ENCODE measurements around the gene PSMB5. TPM values are rescaled to one million over a fixed set of nuclear protein-coding genes. Genes with fewer than 3 reads are reported as not detected.

Gene PSMB5
- total and polyA plus RNA-seq, 4 experiments from 2014 or later = 31.4 to 56.6 (median 43.3) TPM

GRCh38 chr14:22981876-22982476, 52.7 kb downstream of the PSMB5 start:
- Mint-ChIP-seq H3K27ac (peak overlapping the region in 2 of 7 donors; percentile 34 to 52), H3K27me3 (no peaks in the 10 kb centered on the region), H3K9me3 (no peaks in the 10 kb centered on the region), H3K4me1 (peaks cover 3 to 14% (median 6%) of the 10 kb centered on the region in 4 donors), H3K4me3 (peak overlapping the region in 4 of 8 donors; percentile 79 to 83 (median 82)), H3K36me3 (peaks cover 0 to 2% of the 10 kb centered on the region in 2 donors)
- ChIA-PET CTCF (ENCODE audit: partially characterized antibody) (interaction anchor here (1.0 to 38.6 kb wide), 15 partner anchors 11 to 411 kb away, joined by 3 to 1070 read pairs (median 4); partner anchors contain the start of genes CDH24, HAUS4, PRMT5 and REM2), POLR2A (ENCODE audit: partially characterized antibody) (interaction anchor here (0.6 to 4.1 kb wide), 18 partner anchors 8 to 425 kb away, joined by 3 to 30 read pairs (median 5); partner anchors contain the start of genes ACIN1, C14orf119, DAD1 and HAUS4)
- Histone ChIP-seq H3K9me3 (ENCODE audit: control insufficient read depth in 1 of 2, low read length in 2 of 2) (no peaks in the 10 kb centered on the region), H3K4me1 (ENCODE audit: insufficient read depth, low read length) (peaks cover 19% of the 10 kb centered on the region), H3K27ac (ENCODE audit: low read depth, low read length) (peak overlapping the region; percentile 11), H3K27me3 (ENCODE audit: insufficient read depth, low read length) (no peaks in the 10 kb centered on the region), H3K4me3 (ENCODE audit: low read length in 2 of 2) (peak overlapping the region; percentile 40 to 76), H3K36me3 (ENCODE audit: insufficient read depth, low read length) (no peaks in the 10 kb centered on the region)
- intact Hi-C loops (cut with micrococcal nuclease) = loop anchor here (5.0 kb wide), 1 partner anchor 110 kb away; the partner anchor contains the start of gene LRP10
- DNase-seq = peak in 3 of 5 donors; percentile 9 to 13 (median 10)

- H3K27me3 ChIP-seq (ENCODE audit: insufficient read depth, low read length) = no peaks in the 10 kb centered on the region
- peak overlapping the region in 1 of 2 donors; percentile 76 for H3K4me3 ChIP-seq (ENCODE audit: low read length in 2 of 2)
- ChIA-PET POLR2A (ENCODE audit: partially characterized antibody) (interaction anchor here (0.9 to 4.1 kb wide), 13 partner anchors 8 to 425 kb away, joined by 3 to 30 read pairs (median 5); partner anchors contain the start of genes ACIN1, C14orf119, DAD1 and HAUS4), CTCF (ENCODE audit: partially characterized antibody) (interaction anchor here (1.0 to 38.6 kb wide), 7 partner anchors 12 to 411 kb away, joined by 3 to 1070 read pairs (median 14); partner anchors contain the start of genes CDH24, HAUS4 and PRMT5)
- peak in 4 of 5 donors; percentile 15 to 34 (median 22) for DNase-seq
- Mint-ChIP-seq H3K27ac (peak overlapping the region in 2 of 7 donors; percentile 21 to 48), H3K36me3 (no peaks in the 10 kb centered on the region), H3K4me1 (peaks cover 3 to 10% (median 6%) of the 10 kb centered on the region in 4 donors), H3K9me3 (no peaks in the 10 kb centered on the region), H3K27me3 (no peaks in the 10 kb centered on the region), H3K4me3 (peak overlapping the region; percentile 51 to 82 (median 64))
- no peaks in the 10 kb centered on the region for H3K9me3 ChIP-seq (ENCODE audit: control insufficient read depth in 1 of 2, low read length in 2 of 2)
- peaks cover 19% of the 10 kb centered on the region for H3K4me1 ChIP-seq (ENCODE audit: insufficient read depth, low read length)
- H3K36me3 ChIP-seq (ENCODE audit: insufficient read depth, low read length) = no peaks in the 10 kb centered on the region
- intact Hi-C loops (cut with micrococcal nuclease) = loop anchor here (5.0 kb wide), 1 partner anchor 109 kb away; the partner anchor contains the start of gene LRP10
- no peak overlapping the region for H3K27ac ChIP-seq (ENCODE audit: low read depth, low read length)
Measured at GRCh38 chr14:22981090-22981875, 53.4 kb downstream of the PSMB5 start.

- H3K4me3 Mint-ChIP-seq = peak overlapping the region; percentile 60 to 82 (median 76)
Measured at GRCh38 chr14:22980672-22981089, 54.0 kb downstream of the PSMB5 start.

GRCh38 chr14:22979748-22980392, 54.8 kb downstream of the PSMB5 start:
- Histone ChIP-seq H3K27me3 (ENCODE audit: insufficient read depth, low read length) (no peaks in the 10 kb centered on the region), H3K27ac (ENCODE audit: low read depth, low read length) (peak overlapping the region; percentile 12), H3K9me3 (ENCODE audit: control insufficient read depth in 1 of 2, low read length in 2 of 2) (no peaks in the 10 kb centered on the region), H3K36me3 (ENCODE audit: insufficient read depth, low read length) (no peaks in the 10 kb centered on the region), H3K4me3 (ENCODE audit: low read length in 2 of 2) (no peak overlapping the region), H3K4me1 (ENCODE audit: insufficient read depth, low read length) (peaks cover 19% of the 10 kb centered on the region)
- Mint-ChIP-seq H3K27ac (peak overlapping the region in 6 of 7 donors; percentile 18 to 85 (median 56)), H3K4me1 (peaks cover 3 to 10% (median 6%) of the 10 kb centered on the region in 4 donors), H3K36me3 (no peaks in the 10 kb centered on the region), H3K27me3 (no peaks in the 10 kb centered on the region), H3K9me3 (no peaks in the 10 kb centered on the region), H3K4me3 (peak overlapping the region; percentile 52 to 80 (median 72))
- CTCF ChIA-PET (ENCODE audit: partially characterized antibody) = interaction anchor here (10.2 to 38.6 kb wide), 2 partner anchors 13 to 80 kb away, joined by 395 to 1070 read pairs; partner anchors contain the start of genes CDH24 and HAUS4
- DNase-seq = no peak
- POLR2A ChIA-PET (ENCODE audit: partially characterized antibody) = interaction anchor here (0.8 kb wide), 1 partner anchor 23 kb away, joined by 5 read pairs; the partner anchor contains the start of gene HAUS4
- intact Hi-C loops (cut with micrococcal nuclease) = loop anchor here (5.0 kb wide), 1 partner anchor 108 kb away; the partner anchor contains the start of gene LRP10

More at GRCh38 chr14:22980672-22981089, 54.0 kb downstream of the PSMB5 start:
- H3K36me3 ChIP-seq (ENCODE audit: insufficient read depth, low read length) = no peaks in the 10 kb centered on the region
- H3K4me1 ChIP-seq (ENCODE audit: insufficient read depth, low read length) = peaks cover 19% of the 10 kb centered on the region
- no peak overlapping the region for H3K27ac ChIP-seq (ENCODE audit: low read depth, low read length)
- no peaks in the 10 kb centered on the region for H3K9me3 ChIP-seq (ENCODE audit: control insufficient read depth in 1 of 2, low read length in 2 of 2)
- Mint-ChIP-seq H3K4me1 (peaks cover 3 to 10% (median 6%) of the 10 kb centered on the region in 4 donors), H3K27me3 (no peaks in the 10 kb centered on the region), H3K27ac (peak overlapping the region in 3 of 7 donors; percentile 18 to 53 (median 35)), H3K9me3 (no peaks in the 10 kb centered on the region), H3K36me3 (no peaks in the 10 kb centered on the region)
- H3K27me3 ChIP-seq (ENCODE audit: insufficient read depth, low read length) = no peaks in the 10 kb centered on the region
- POLR2A ChIA-PET (ENCODE audit: partially characterized antibody) = interaction anchor here (0.8 to 3.1 kb wide), 5 partner anchors 9 to 150 kb away, joined by 3 to 30 read pairs (median 5); partner anchors contain the start of genes HAUS4 and PRMT5
- CTCF ChIA-PET (ENCODE audit: partially characterized antibody) = interaction anchor here (1.0 to 38.6 kb wide), 4 partner anchors 14 to 109 kb away, joined by 3 to 1070 read pairs (median 244); partner anchors contain the start of genes CDH24, HAUS4 and PRMT5
- intact Hi-C loops (cut with micrococcal nuclease) = loop anchor here (5.0 kb wide), 1 partner anchor 108 kb away; the partner anchor contains the start of gene LRP10
- peak overlapping the region in 1 of 2 donors; percentile 34 for H3K4me3 ChIP-seq (ENCODE audit: low read length in 2 of 2)
- DNase-seq = peak in 3 of 5 donors; percentile 21 to 28 (median 24)

GRCh38 chr14:22978981-22979671, 55.6 kb downstream of the PSMB5 start:
- DNase-seq = no peak
- POLR2A ChIA-PET (ENCODE audit: partially characterized antibody) = no interaction called here
- intact Hi-C loops (cut with micrococcal nuclease) = no loop called here

GRCh38 chr14:22978487-22978837, 56.2 kb downstream of the PSMB5 start:
- POLR2A ChIA-PET (ENCODE audit: partially characterized antibody) = interaction anchor here (1.0 kb wide), 1 partner anchor 29 kb away, joined by 3 read pairs; no protein-coding TSS in a partner anchor
- Histone ChIP-seq H3K36me3 (ENCODE audit: insufficient read depth, low read length) (no peaks in the 10 kb centered on the region), H3K27ac (ENCODE audit: low read depth, low read length) (no peak overlapping the region), H3K4me3 (ENCODE audit: low read length in 2 of 2) (no peak overlapping the region), H3K9me3 (ENCODE audit: control insufficient read depth in 1 of 2, low read length in 2 of 2) (no peaks in the 10 kb centered on the region), H3K27me3 (ENCODE audit: insufficient read depth, low read length) (no peaks in the 10 kb centered on the region), H3K4me1 (ENCODE audit: insufficient read depth, low read length) (peaks cover 17% of the 10 kb centered on the region)
- no peaks in the 10 kb centered on the region for H3K36me3 Mint-ChIP-seq
- intact Hi-C loops (cut with micrococcal nuclease) = no loop called here
- peaks cover 3 to 10% (median 6%) of the 10 kb centered on the region in 4 donors for H3K4me1 Mint-ChIP-seq
- peak overlapping the region in 1 of 8 donors; percentile 29 for H3K4me3 Mint-ChIP-seq
- peak overlapping the region in 4 of 7 donors; percentile 1 to 61 (median 4) for H3K27ac Mint-ChIP-seq
- no peaks in the 10 kb centered on the region for H3K27me3 Mint-ChIP-seq
- CTCF ChIA-PET (ENCODE audit: partially characterized antibody) = interaction anchor here (2.0 to 38.6 kb wide), 3 partner anchors 7 to 99 kb away, joined by 4 to 1070 read pairs (median 395); partner anchors contain the start of genes AJUBA and CDH24
- no peak for DNase-seq
- no peaks in the 10 kb centered on the region for H3K9me3 Mint-ChIP-seq

More at GRCh38 chr14:22978981-22979671, 55.6 kb downstream of the PSMB5 start:
- Histone ChIP-seq H3K27me3 (ENCODE audit: insufficient read depth, low read length) (no peaks in the 10 kb centered on the region), H3K27ac (ENCODE audit: low read depth, low read length) (no peak overlapping the region), H3K36me3 (ENCODE audit: insufficient read depth, low read length) (no peaks in the 10 kb centered on the region), H3K9me3 (ENCODE audit: control insufficient read depth in 1 of 2, low read length in 2 of 2) (no peaks in the 10 kb centered on the region), H3K4me3 (ENCODE audit: low read length in 2 of 2) (no peak overlapping the region), H3K4me1 (ENCODE audit: insufficient read depth, low read length) (peaks cover 19% of the 10 kb centered on the region)
- no peaks in the 10 kb centered on the region for H3K27me3 Mint-ChIP-seq
- H3K27ac Mint-ChIP-seq = peak overlapping the region in 4 of 7 donors; percentile 1 to 61 (median 22)
- peaks cover 3 to 10% (median 6%) of the 10 kb centered on the region in 4 donors for H3K4me1 Mint-ChIP-seq
- no peaks in the 10 kb centered on the region for H3K36me3 Mint-ChIP-seq
- CTCF ChIA-PET (ENCODE audit: partially characterized antibody) = interaction anchor here (0.6 to 38.6 kb wide), 2 partner anchors 81 to 488 kb away, joined by 3 to 1070 read pairs; partner anchors contain the start of gene CDH24
- no peaks in the 10 kb centered on the region for H3K9me3 Mint-ChIP-seq
- H3K4me3 Mint-ChIP-seq = peak overlapping the region in 1 of 8 donors; percentile 6

Measured in CD4-positive, alpha-beta memory T cell (primary cell).